GM21360 (cell line): ENCODE measurements around the gene MAGEA1.
"Not testable (repeated sequence)": the region's sequence is repeated elsewhere in the genome, so short reads cannot be mapped to it uniquely, and the experiment has no call there.

Source experiments
- ATAC-seq: cut with Tn5 transposase; IDR thresholded peaks from one replicate; pipeline ENCODE4 v1.9.1; 2021; ENCODE audit warnings: mild to moderate bottlenecking, moderate library complexity; ENCODE audit not compliant: unreplicated experiment

Gene MAGEA1

GRCh38 chrX:153179131-153179530 is at the start of gene MAGEA1:
MAGEA1 (plus strand) TSS chrX:153179284; CDS start chrX:153182390, 3,106 bp downstream.
- ATAC-seq = no peak

- not testable (repeated sequence) for ATAC-seq
Measured at GRCh38 chrX:153132924-153133323, 46.2 kb upstream of the MAGEA1 start.

DNA sequence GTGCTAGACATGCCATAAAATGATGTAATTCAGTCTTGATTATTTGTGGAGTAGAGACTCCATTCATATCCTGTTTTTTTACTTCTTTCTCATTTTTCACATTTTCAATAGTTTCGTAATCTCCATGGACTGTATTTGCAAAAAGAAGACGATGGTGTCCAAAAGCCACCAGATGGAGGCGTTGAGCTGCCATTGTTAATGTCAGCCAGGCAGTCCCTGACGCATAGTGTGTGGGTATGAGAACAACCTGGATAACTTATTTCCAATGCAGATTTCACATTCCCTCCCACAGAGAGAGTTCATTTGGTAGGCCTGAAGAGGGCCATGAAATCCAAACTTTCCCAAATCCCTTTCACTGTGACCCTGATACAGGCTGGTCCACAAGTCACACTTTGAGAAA is 40.0 kb upstream of the MAGEA1 start:
- not testable (repeated sequence) for ATAC-seq

DNA sequence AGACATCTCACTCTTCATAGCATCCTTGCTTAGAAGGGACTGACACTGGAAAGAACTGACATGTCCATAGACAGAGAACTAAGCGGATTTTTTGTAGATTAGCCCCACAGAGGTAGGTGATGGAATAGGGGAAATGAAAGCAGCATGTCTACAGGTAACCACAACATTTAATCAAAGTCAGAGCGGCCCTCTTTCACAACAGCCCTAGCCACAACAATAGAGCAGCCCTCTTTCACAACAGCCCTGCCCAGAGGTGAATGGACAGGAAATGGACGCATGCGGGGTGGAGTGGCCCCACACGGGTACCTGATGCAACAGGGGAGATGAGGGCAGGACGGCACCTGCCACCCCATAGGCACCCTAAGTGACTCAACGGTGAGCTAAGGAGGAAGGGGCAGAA is 32.8 kb upstream of the MAGEA1 start:
- ATAC-seq = not testable (repeated sequence)

DNA sequence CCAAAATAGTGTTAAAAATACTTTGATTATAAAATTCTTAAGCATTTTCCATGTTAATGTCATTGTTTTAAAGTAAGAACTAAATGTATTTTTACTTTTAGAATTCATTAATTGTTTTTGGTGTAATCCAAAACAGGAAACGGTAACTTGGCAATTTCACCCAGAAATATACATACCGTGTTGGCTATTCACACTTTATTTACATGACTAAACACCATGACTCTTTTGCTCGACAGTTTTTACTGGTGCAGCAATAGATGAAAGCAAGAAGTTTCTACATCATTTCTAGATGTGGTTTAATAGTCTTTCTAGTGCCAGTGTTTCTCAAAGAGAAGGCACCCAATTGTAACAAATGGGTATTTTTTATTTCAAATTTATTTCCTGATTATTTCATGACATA is 25.6 kb upstream of the MAGEA1 start:
- no peak for ATAC-seq

- no peak for ATAC-seq
Measured at GRCh38 chrX:153157450-153157849, 21.6 kb upstream of the MAGEA1 start.

DNA sequence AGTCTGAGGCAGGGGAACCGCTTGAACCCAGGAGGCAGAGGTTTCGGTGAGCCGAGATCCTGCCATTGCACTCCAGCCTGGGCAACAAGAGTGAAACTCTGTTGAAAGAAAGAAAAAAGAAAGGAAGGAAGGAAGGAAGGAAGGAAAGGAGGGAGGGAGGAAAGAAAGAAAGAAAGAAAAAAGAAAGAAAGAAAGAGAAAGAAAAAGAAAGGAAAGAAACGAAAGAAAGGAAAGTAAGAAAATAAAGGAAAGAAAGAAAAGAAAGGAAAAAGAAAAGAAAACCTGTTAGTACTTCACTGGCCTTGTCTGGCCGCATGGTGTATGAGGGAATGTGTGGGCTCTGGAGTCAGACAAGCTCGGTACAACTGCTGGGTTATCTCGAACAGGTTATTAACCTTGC is 20.8 kb upstream of the MAGEA1 start:
- ATAC-seq = no peak

DNA sequence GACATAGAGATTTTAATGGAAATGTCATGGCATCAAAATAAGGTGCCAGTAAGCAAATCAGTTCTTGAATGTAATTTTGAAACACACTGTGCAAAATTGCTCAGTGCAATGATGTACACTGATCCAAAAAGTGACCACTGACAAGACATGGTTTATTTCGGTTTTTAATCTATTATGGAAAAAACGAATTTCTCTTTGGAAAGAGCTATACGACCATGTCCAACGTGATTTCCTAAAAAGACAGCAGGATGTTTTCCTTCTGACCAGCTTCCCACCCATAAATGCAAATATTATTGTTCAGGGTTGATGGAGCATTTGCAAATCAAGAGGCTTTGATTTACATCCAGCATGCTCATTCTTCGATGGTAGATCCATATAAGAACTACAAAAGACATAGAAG is 17.1 kb upstream of the MAGEA1 start:
- no peak for ATAC-seq

- no peak for ATAC-seq
Measured at GRCh38 chrX:153164733-153165132, 14.4 kb upstream of the MAGEA1 start.

GRCh38 chrX:153168423-153168822 is 10.7 kb upstream of the MAGEA1 start:
- ATAC-seq = not testable (repeated sequence)

- no peak for ATAC-seq
Measured at GRCh38 chrX:153181822-153182221, 2.7 kb downstream of the MAGEA1 start.

- no peak for ATAC-seq
Measured at GRCh38 chrX:153184787-153185186, 5.7 kb downstream of the MAGEA1 start.

GRCh38 chrX:153190381-153190780 is 11.3 kb downstream of the MAGEA1 start:
- no peak for ATAC-seq

- ATAC-seq = no peak
Measured at GRCh38 chrX:153200462-153200861, 21.4 kb downstream of the MAGEA1 start.

- no peak for ATAC-seq
Measured at GRCh38 chrX:153206425-153207046, 27.5 kb downstream of the MAGEA1 start.

DNA sequence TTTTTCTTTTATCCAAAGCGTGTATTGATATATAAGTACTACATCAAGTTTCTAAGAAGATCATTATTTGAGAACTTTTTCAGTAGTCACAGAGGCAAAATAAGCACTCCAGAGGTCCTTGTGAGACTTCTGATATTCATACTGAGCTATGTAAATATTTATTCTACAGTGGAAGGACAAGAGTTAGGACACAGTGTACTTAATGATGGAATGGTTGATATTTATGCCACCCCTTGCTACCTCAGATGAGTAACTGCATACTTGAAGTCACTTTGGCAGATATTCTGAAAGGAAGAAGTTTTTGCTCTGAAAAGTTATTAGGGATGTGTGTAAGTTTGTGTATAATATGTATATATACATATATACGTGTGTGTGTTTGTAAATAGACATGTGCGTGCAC is 30.3 kb downstream of the MAGEA1 start:
- ATAC-seq = no peak

DNA sequence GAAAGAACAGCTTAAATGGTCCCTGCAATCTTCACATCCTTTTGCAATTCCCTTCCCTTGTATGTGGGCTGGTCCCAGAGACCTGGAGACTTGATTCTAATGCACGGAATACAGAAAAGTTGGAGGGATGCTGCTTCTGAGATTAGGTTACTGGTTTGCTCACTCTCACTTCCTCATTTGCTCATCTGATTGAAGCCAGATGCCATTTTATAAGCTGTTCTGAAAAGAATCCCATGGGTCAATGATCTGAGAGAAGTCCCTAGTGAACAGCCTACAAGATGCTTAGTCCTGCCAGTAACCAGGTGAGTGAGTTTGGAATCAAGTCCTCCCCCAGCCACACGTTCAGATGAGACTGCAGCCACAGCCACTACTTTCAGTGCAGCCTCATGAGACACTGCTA is 35.9 kb downstream of the MAGEA1 start:
- ATAC-seq = no peak

- no peak for ATAC-seq
Measured at GRCh38 chrX:153216926-153217325, 37.8 kb downstream of the MAGEA1 start.

DNA sequence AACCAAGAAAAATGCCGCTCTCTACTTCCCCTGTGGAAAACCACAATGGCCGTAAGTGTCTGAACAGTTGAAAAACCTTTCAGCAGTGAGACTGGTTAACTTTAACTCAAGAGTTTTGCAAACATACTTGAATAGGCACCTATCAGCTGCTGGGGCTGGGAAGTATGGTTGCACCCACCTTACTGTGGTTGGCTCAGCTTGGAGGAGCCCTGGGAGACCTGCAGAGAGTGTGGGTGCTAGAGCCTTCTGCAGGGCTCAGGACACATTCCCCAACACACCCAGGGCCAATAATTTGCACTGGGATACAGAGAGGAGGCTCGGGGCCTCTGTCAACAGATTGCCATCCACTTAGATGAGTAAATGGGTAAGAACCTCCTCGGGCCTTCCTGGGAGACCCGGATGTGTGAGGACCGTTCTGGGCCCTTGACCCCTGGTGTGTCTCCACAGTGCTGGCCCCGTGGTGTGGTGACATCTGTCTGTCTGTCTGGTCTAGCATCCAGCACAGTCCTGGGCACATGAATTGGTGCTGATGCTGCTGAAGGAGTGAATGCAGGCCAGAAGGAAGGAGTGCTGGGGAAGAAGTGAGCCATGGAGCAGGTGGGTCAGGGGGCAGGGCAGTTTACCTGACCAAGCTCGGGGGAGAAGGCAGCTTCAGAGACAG is 46.5 kb downstream of the MAGEA1 start:
- no peak for ATAC-seq

- no peak for ATAC-seq
Measured at GRCh38 chrX:153226344-153227185, 47.5 kb downstream of the MAGEA1 start.
